RWPE2 (cell line): ENCODE data around the gene RNF115.

Source experiments
- ATAC-seq: fragments of 200-7000 bp; cut with Tn5 transposase; 3 replicates; pipeline ENCODE4 v1.9.1; 2021; ENCODE audit warnings: low read depth
- DNase-seq: peaks from one replicate; pipeline ENCODE4 v3.0.0-alpha.2; 2020; ENCODE audit warnings: low spot score
- H3K27ac ChIP-seq: fragments of 450-650 bp; 2 replicates; pipeline ENCODE4 v1.5.1; 2017; ENCODE audit warnings: mild to moderate bottlenecking; ENCODE audit not compliant: poor library complexity, severe bottlenecking
- H3K27me3 ChIP-seq: fragments of 250-450 bp; sonication (Bioruptor Pico); 2 replicates; pipeline ENCODE4 v1.5.1; 2021; ENCODE audit warnings: mild to moderate bottlenecking, moderate library complexity; ENCODE audit not compliant: insufficient read depth, poor library complexity, severe bottlenecking
- H3K36me3 ChIP-seq: fragments of 250-450 bp; sonication (Bioruptor Pico); 2 replicates; pipeline ENCODE4 v1.5.1; 2020; ENCODE audit warnings: low read depth, mild to moderate bottlenecking, moderate library complexity
- H3K4me1 ChIP-seq: fragments of 250-450 bp; sonication (Bioruptor Pico); 2 replicates; pipeline ENCODE4 v1.5.1; 2021; ENCODE audit warnings: mild to moderate bottlenecking, moderate library complexity; ENCODE audit not compliant: insufficient read depth, poor library complexity, severe bottlenecking
- H3K4me3 ChIP-seq: fragments of 250-450 bp; sonication (Bioruptor Pico); 2 replicates; pipeline ENCODE4 v1.5.1; 2021; ENCODE audit warnings: mild to moderate bottlenecking, moderate library complexity; ENCODE audit not compliant: severe bottlenecking
- H3K9me3 ChIP-seq: fragments of 250-450 bp; sonication (Bioruptor Pico); 2 replicates; pipeline ENCODE4 v1.5.1; 2021; ENCODE audit warnings: mild to moderate bottlenecking, moderate library complexity; ENCODE audit not compliant: severe bottlenecking
- TF ChIP-seq, protein P1 (sequence below): fragments of 450-650 bp; IDR thresholded peaks from one replicate; pipeline ENCODE4 v1.5.1; 2017; ENCODE audit warnings: mild to moderate bottlenecking, moderate library complexity; ENCODE audit not compliant: poor library complexity, severe bottlenecking

Gene RNF115

DNA sequence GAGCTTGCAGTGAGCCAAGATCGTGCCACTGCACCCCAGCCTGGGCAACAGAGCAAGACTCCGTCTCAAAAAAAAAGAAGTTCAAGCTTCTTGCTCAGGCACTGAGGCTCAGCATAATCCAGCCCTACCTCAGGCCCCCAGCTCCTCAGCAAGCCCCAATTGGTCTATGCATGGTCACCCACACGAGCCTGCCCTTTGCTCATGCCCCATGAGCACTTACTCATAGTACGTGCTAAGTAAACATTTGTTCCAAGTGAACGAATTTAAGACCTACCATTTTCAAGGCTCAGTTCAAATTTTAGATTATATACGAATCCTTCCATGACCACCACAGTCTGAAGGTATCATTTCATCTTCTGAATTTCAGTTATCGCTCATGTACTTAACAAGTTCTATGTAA lies 121.1 kb downstream of the RNF115 start:
- peaks cover 15% of the 10 kb centered on the region for H3K4me1 ChIP-seq

DNA sequence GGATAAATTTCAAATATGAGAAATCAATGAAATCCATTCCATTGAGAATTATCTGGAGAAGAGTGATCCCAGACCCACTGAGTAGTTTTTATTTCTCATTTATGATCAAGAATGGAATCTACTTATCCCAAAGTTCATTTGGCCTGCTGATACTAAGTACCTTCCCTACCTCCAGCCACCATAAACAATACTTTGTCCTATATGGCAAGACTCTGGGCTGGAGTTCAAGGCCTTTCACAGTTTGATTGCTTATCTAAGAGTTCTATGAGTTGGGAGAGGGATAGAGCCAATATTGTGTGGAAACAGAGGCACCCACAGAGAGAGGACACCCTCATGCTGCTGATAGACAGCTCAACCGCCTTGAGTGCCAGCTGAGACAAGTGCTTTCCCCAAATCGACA lies 121.8 kb downstream of the RNF115 start:
- no peak for ATAC-seq
- TF ChIP-seq, protein P1, sequence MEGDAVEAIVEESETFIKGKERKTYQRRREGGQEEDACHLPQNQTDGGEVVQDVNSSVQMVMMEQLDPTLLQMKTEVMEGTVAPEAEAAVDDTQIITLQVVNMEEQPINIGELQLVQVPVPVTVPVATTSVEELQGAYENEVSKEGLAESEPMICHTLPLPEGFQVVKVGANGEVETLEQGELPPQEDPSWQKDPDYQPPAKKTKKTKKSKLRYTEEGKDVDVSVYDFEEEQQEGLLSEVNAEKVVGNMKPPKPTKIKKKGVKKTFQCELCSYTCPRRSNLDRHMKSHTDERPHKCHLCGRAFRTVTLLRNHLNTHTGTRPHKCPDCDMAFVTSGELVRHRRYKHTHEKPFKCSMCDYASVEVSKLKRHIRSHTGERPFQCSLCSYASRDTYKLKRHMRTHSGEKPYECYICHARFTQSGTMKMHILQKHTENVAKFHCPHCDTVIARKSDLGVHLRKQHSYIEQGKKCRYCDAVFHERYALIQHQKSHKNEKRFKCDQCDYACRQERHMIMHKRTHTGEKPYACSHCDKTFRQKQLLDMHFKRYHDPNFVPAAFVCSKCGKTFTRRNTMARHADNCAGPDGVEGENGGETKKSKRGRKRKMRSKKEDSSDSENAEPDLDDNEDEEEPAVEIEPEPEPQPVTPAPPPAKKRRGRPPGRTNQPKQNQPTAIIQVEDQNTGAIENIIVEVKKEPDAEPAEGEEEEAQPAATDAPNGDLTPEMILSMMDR: no peak
- Histone ChIP-seq H3K4me1 (peaks cover 15% of the 10 kb centered on the region), H3K27ac (no peak overlapping the region), H3K9me3 (no peaks in the 10 kb centered on the region), H3K36me3 (no peaks in the 10 kb centered on the region), H3K4me3 (no peak overlapping the region), H3K27me3 (no peaks in the 10 kb centered on the region)
- no peak for DNase-seq

More for the DNA sequence above, 121.1 kb downstream of the RNF115 start:
- ATAC-seq (no peak), DNase-seq (no peak)
- Histone ChIP-seq H3K36me3 (no peaks in the 10 kb centered on the region), H3K9me3 (no peaks in the 10 kb centered on the region), H3K27ac (no peak overlapping the region), H3K27me3 (no peaks in the 10 kb centered on the region), H3K4me3 (no peak overlapping the region)
- TF ChIP-seq, protein P1: no peak

DNA sequence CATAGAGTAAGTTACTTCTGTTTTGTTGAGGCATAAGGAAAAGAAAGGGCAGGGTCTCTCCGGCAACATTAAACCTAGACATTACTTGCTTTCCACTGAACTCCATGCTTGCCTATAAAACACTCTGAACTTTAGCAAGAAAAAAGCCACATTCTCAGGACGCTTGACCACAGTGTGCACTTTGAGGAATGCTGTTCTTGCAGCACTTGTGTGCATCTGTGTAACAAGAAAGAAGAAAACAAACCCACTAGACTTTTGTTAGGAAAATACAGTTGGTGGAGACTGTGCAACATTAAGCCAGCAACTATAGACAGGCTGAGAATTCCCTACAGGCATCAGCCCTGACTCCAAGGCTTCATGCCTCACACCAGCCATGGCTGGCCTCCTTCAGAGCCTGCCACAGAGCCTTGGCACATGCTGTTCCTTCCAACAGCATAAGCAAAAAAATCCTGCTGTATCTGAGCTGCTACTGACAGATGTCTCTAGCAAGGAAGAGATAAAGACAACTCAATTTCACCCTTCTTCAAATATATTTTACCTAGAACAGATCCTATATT lies 122.5 kb downstream of the RNF115 start:
- no peaks in the 10 kb centered on the region for H3K9me3 ChIP-seq
- no peak for ATAC-seq
- no peak overlapping the region for H3K27ac ChIP-seq
- no peaks in the 10 kb centered on the region for H3K36me3 ChIP-seq
- no peaks in the 10 kb centered on the region for H3K27me3 ChIP-seq
- H3K4me1 ChIP-seq: peaks cover 8% of the 10 kb centered on the region
- DNase-seq: no peak
- H3K4me3 ChIP-seq: no peak overlapping the region
- TF ChIP-seq, protein P1: no peak

DNA sequence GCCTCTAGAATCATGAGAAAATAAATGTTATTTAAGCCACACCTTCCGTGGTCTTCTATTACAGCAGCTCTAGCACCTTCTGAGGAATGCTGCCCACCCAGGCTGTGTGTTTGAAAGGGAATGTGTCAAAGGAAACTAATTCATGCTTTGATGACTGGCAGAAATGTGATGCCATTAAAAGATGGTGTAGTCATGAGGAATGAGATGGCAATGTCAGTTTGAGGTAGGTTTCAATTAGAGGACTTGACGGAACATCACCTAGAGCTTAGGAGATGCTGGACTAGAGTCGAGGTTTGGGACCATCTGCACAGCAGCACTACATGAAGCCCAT lies 127.3 kb downstream of the RNF115 start:
- Histone ChIP-seq H3K27ac (no peak overlapping the region), H3K4me1 (peaks cover under 1% of the 10 kb centered on the region), H3K9me3 (no peaks in the 10 kb centered on the region), H3K36me3 (no peaks in the 10 kb centered on the region), H3K4me3 (no peak overlapping the region), H3K27me3 (no peaks in the 10 kb centered on the region)
- ATAC-seq: no peak
- no peak for DNase-seq
- TF ChIP-seq, protein P1: no peak

DNA sequence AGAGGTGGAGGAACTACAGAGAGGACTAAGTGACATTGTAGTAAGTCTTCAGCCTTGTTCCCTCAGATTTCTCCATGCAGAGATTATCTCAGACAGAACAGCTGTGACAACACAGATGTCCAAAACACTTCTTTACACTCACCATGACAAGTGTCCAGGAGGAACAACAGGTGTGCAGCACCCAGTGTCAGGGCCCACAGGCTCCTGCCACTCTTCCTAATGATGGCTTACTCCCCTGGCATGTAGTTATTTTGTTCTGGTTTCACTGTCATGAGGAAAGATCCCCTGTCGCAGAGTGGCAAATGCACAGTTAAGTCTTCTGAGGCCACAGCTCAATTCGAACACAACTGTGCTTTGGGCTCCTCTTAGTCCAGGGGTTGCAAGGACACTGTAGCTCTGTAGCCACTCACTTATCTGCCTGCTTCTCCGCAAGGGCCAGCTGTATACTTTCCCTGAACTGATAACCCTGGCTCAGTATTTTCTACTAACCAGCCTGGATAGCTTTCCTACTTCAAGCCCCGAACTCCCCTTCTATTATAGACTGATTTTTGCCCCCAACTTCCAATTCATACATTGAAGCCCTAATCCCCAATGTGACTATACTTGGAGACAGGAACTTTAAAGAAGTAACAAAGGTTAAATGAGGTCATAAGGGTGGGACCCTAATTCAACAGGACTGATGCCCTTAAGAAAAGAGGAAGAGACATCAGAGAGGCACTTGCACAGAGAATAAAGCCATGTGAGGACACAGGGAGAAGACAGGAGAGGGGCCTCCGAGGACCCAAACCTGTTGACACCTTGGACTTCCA lies 127.9 kb downstream of the RNF115 start:
- H3K36me3 ChIP-seq: no peaks in the 10 kb centered on the region
- no peaks in the 10 kb centered on the region for H3K27me3 ChIP-seq
- peaks cover 7% of the 10 kb centered on the region for H3K4me1 ChIP-seq
- no peaks in the 10 kb centered on the region for H3K9me3 ChIP-seq
- TF ChIP-seq, protein P1: no peak
- no peak overlapping the region for H3K27ac ChIP-seq
- DNase-seq (no peak), ATAC-seq (no peak)
- no peak overlapping the region for H3K4me3 ChIP-seq
